HEK293 (cell line): Measurements from ENCODE around the gene COQ8B.

Experiments
- CTCF ChIA-PET: fragments of 350-600 bp; formaldehyde crosslinking; extraction: SDS; loops from one replicate; lab custom pipeline; 2021; ENCODE audit warnings: antibody characterized with exemption; lab: Yijun Ruan, JAX
- POLR2A ChIA-PET: fragments of 300-600 bp; formaldehyde crosslinking; extraction: SDS; loops from one replicate; lab custom pipeline; 2020; ENCODE audit warnings: antibody characterized with exemption, inconsistent platforms; lab: Yijun Ruan, JAX
- H3K27ac ChIP-seq: fragments of 200-500 bp; sonication (Bioruptor generic); 2 replicates; pipeline ENCODE4 v1.5.1; 2014; ENCODE audit warnings: low read depth, low read length, control low read depth, inconsistent platforms; ENCODE audit errors: extremely low read depth
- H3K36me3 ChIP-seq, 2 experiments: fragments of 200-500 bp in 1 of 2; sonication (Bioruptor generic) in 1 of 2; 1 replicate in 1 of 2; 2 replicates in 1 of 2; pipeline ENCODE4 v1.5.1; 2014 to 2017; ENCODE audit warnings: inconsistent platforms in 2 of 2, low read length in 2 of 2; ENCODE audit not compliant: control insufficient read depth in 2 of 2, insufficient read depth in 1 of 2
- H3K4me1 ChIP-seq: fragments of 200-500 bp; sonication (Bioruptor generic); 2 replicates; pipeline ENCODE4 v1.5.1; 2014; ENCODE audit warnings: mild to moderate bottlenecking, low read length, inconsistent platforms; ENCODE audit not compliant: control insufficient read depth, insufficient read depth
- H3K4me3 ChIP-seq: 2 replicates; pipeline ENCODE4 v1.5.1; 2011; ENCODE audit warnings: low read depth, mild to moderate bottlenecking, control low read depth, low read length, moderate library complexity
- H3K9me3 ChIP-seq: fragments of 200-500 bp; sonication (Bioruptor generic); 2 replicates; pipeline ENCODE4 v1.5.1; 2014; ENCODE audit warnings: low read depth, low read length, inconsistent platforms; ENCODE audit not compliant: control insufficient read depth, insufficient read depth
- SCRT2 ChIP-seq: fragments of 450-650 bp; formaldehyde crosslinking; IDR thresholded peaks from 2 replicates; pipeline ENCODE4 v1.5.1; 2016; ENCODE audit warnings: missing biosample characterization, missing genetic modification characterization
- TRIM28 ChIP-seq: IDR thresholded peaks from 2 replicates; pipeline ENCODE4 v1.6.1; 2011; ENCODE audit warnings: low read length, control low read depth, borderline replicate concordance
- ZBTB17 ChIP-seq: fragments of 450-650 bp; formaldehyde crosslinking; IDR thresholded peaks from 2 replicates; pipeline ENCODE4 v1.5.1; 2016; ENCODE audit warnings: missing biosample characterization, missing genetic modification characterization
- ZFP37 ChIP-seq: fragments of 450-650 bp; formaldehyde crosslinking; IDR thresholded peaks from 2 replicates; pipeline ENCODE4 v1.5.1; 2016; ENCODE audit warnings: missing biosample characterization, missing genetic modification characterization
- ZFP69B ChIP-seq: fragments of 450-650 bp; formaldehyde crosslinking; IDR thresholded peaks from 2 replicates; pipeline ENCODE4 v1.5.1; 2016; ENCODE audit warnings: missing biosample characterization, missing genetic modification characterization
- ZNF133 ChIP-seq: fragments of 450-650 bp; formaldehyde crosslinking; IDR thresholded peaks from 2 replicates; pipeline ENCODE4 v1.5.1; 2016; ENCODE audit warnings: missing biosample characterization, missing genetic modification characterization
- ZNF266 ChIP-seq: fragments of 450-650 bp; formaldehyde crosslinking; IDR thresholded peaks from 2 replicates; pipeline ENCODE4 v1.5.1; 2016; ENCODE audit warnings: missing biosample characterization, missing genetic modification characterization, low read depth
- ZNF394 ChIP-seq: fragments of 450-650 bp; formaldehyde crosslinking; IDR thresholded peaks from 2 replicates; pipeline ENCODE4 v1.5.1; 2016; ENCODE audit warnings: missing biosample characterization, missing genetic modification characterization, mild to moderate bottlenecking, moderate library complexity, borderline replicate concordance
- ZNF501 ChIP-seq: fragments of 450-650 bp; formaldehyde crosslinking; IDR thresholded peaks from 2 replicates; pipeline ENCODE4 v1.5.1; 2016; ENCODE audit warnings: missing biosample characterization, missing genetic modification characterization
- ZNF544 ChIP-seq: fragments of 450-650 bp; formaldehyde crosslinking; IDR thresholded peaks from 2 replicates; pipeline ENCODE4 v1.5.0; 2017; ENCODE audit warnings: missing biosample characterization, missing genetic modification characterization
- ZNF555 ChIP-seq: fragments of 450-650 bp; formaldehyde crosslinking; conservative IDR thresholded peaks from 2 replicates; pipeline ENCODE4 v1.5.1; 2017; ENCODE audit warnings: missing biosample characterization, mild to moderate bottlenecking, missing genetic modification characterization, inconsistent platforms
- ZNF658 ChIP-seq: fragments of 450-650 bp; formaldehyde crosslinking; IDR thresholded peaks from 2 replicates; pipeline ENCODE4; 2016; ENCODE audit warnings: missing biosample characterization, missing genetic modification characterization
- ZNF670 ChIP-seq: fragments of 450-650 bp; formaldehyde crosslinking; IDR thresholded peaks from 2 replicates; pipeline ENCODE4 v1.5.1; 2016; ENCODE audit warnings: missing biosample characterization, missing genetic modification characterization, low read depth
- ZNF677 ChIP-seq: fragments of 450-650 bp; IDR thresholded peaks from 2 replicates; pipeline ENCODE4 v1.5.0; 2018; ENCODE audit warnings: missing biosample characterization, mild to moderate bottlenecking, missing genetic modification characterization, moderate library complexity
- ZNF701 ChIP-seq: fragments of 450-650 bp; formaldehyde crosslinking; IDR thresholded peaks from 2 replicates; pipeline ENCODE4 v1.5.1; 2016; ENCODE audit warnings: missing biosample characterization, missing genetic modification characterization
- ZNF777 ChIP-seq: fragments of 450-650 bp; formaldehyde crosslinking; IDR thresholded peaks from 2 replicates; pipeline ENCODE4 v1.5.1; 2017; ENCODE audit warnings: missing biosample characterization, missing genetic modification characterization, borderline replicate concordance
- ZSCAN23 ChIP-seq: fragments of 450-650 bp; formaldehyde crosslinking; IDR thresholded peaks from 2 replicates; pipeline ENCODE4 v1.5.1; 2016; ENCODE audit warnings: missing biosample characterization, missing genetic modification characterization
- TF ChIP-seq, protein P1 (sequence below): fragments of 450-650 bp; formaldehyde crosslinking; IDR thresholded peaks from 2 replicates; pipeline ENCODE4 v1.5.0; 2017; ENCODE audit warnings: missing biosample characterization, missing genetic modification characterization, borderline replicate concordance
- TF ChIP-seq, protein P2 (sequence below): fragments of 450-650 bp; formaldehyde crosslinking; optimal IDR thresholded peaks from 2 replicates; pipeline ENCODE3; 2016; ENCODE audit warnings: missing biosample characterization, mild to moderate bottlenecking, missing genetic modification characterization
- TF ChIP-seq, protein P3 (sequence below): fragments of 450-650 bp; formaldehyde crosslinking; IDR thresholded peaks from 2 replicates; pipeline ENCODE4 v1.5.1; 2016; ENCODE audit warnings: missing biosample characterization, missing genetic modification characterization
- TF ChIP-seq, protein P4 (sequence below): fragments of 450-650 bp; formaldehyde crosslinking; IDR thresholded peaks from 2 replicates; pipeline ENCODE4 v1.5.1; 2016; ENCODE audit warnings: missing biosample characterization, missing genetic modification characterization
- TF ChIP-seq, protein P5 (sequence below): fragments of 450-650 bp; formaldehyde crosslinking; IDR thresholded peaks from 2 replicates; pipeline ENCODE4 v1.5.1; 2016; ENCODE audit warnings: missing biosample characterization, missing genetic modification characterization
- TF ChIP-seq, protein P6 (sequence below): fragments of 450-650 bp; formaldehyde crosslinking; IDR thresholded peaks from 2 replicates; pipeline ENCODE4 v1.5.1; 2016; ENCODE audit warnings: missing biosample characterization, missing genetic modification characterization, borderline replicate concordance

Gene COQ8B

DNA sequence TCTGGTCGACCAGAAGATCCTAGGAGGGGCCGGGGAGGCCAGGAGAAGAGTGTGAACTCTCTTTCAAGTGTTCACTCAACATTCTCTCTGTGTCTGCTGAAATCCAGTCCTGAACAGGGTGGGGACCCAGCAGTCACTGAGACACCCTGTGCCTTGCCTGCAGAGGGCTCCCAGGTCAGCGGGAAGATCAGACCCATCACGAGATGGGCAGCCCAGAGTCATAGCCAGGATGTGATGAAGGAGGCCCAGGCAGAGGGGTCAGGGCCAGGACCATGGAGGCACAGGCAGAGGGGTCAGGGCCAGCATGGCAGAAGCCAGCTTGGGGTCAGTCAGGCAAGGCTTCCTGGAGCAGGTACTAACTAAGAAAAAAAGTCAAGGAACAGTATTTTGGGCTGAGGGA, 35.6 kb downstream of the COQ8B start:
- Histone ChIP-seq H3K4me3 (no peak overlapping the region), H3K36me3 (peaks cover 63 to 66% of the 10 kb centered on the region in 2 experiments), H3K27ac (no peak overlapping the region), H3K9me3 (no peaks in the 10 kb centered on the region), H3K4me1 (no peaks in the 10 kb centered on the region)
- ChIA-PET POLR2A (no interaction called here), CTCF (interaction anchor here (0.7 kb wide), 1 partner anchor 261 kb away, joined by 3 read pairs; no protein-coding TSS in a partner anchor)
- TF ChIP-seq ZNF266 (no peak), ZNF658 (tag by site-specific recombination) (no peak), ZBTB17 (tag by site-specific recombination) (no peak), ZNF133 (no peak), ZNF555 (tag by site-specific recombination) (no peak), ZSCAN23 (tag by site-specific recombination) (no peak), ZFP37 (tag by site-specific recombination) (no peak), SCRT2 (tag by site-specific recombination) (no peak), ZNF777 (tag by site-specific recombination) (no peak), ZFP69B (tag by site-specific recombination) (no peak), ZNF677 (tag by site-specific recombination) (no peak), ZNF394 (no peak), ZNF670 (no peak), ZNF501 (no peak), ZNF544 (tag by site-specific recombination) (no peak), ZNF701 (no peak)
- TF ChIP-seq, protein P1, sequence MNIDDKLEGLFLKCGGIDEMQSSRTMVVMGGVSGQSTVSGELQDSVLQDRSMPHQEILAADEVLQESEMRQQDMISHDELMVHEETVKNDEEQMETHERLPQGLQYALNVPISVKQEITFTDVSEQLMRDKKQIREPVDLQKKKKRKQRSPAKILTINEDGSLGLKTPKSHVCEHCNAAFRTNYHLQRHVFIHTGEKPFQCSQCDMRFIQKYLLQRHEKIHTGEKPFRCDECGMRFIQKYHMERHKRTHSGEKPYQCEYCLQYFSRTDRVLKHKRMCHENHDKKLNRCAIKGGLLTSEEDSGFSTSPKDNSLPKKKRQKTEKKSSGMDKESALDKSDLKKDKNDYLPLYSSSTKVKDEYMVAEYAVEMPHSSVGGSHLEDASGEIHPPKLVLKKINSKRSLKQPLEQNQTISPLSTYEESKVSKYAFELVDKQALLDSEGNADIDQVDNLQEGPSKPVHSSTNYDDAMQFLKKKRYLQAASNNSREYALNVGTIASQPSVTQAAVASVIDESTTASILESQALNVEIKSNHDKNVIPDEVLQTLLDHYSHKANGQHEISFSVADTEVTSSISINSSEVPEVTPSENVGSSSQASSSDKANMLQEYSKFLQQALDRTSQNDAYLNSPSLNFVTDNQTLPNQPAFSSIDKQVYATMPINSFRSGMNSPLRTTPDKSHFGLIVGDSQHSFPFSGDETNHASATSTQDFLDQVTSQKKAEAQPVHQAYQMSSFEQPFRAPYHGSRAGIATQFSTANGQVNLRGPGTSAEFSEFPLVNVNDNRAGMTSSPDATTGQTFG (tag by site-specific recombination) = no peak
- TF ChIP-seq, protein P2, sequence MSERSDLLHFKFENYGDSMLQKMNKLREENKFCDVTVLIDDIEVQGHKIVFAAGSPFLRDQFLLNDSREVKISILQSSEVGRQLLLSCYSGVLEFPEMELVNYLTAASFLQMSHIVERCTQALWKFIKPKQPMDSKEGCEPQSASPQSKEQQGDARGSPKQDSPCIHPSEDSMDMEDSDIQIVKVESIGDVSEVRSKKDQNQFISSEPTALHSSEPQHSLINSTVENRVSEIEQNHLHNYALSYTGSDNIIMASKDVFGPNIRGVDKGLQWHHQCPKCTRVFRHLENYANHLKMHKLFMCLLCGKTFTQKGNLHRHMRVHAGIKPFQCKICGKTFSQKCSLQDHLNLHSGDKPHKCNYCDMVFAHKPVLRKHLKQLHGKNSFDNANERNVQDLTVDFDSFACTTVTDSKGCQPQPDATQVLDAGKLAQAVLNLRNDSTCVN (tag by site-specific recombination) = no peak
- TF ChIP-seq, protein P3, sequence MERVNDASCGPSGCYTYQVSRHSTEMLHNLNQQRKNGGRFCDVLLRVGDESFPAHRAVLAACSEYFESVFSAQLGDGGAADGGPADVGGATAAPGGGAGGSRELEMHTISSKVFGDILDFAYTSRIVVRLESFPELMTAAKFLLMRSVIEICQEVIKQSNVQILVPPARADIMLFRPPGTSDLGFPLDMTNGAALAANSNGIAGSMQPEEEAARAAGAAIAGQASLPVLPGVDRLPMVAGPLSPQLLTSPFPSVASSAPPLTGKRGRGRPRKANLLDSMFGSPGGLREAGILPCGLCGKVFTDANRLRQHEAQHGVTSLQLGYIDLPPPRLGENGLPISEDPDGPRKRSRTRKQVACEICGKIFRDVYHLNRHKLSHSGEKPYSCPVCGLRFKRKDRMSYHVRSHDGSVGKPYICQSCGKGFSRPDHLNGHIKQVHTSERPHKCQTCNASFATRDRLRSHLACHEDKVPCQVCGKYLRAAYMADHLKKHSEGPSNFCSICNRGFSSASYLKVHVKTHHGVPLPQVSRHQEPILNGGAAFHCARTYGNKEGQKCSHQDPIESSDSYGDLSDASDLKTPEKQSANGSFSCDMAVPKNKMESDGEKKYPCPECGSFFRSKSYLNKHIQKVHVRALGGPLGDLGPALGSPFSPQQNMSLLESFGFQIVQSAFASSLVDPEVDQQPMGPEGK = no peak
- TF ChIP-seq, protein P4, sequence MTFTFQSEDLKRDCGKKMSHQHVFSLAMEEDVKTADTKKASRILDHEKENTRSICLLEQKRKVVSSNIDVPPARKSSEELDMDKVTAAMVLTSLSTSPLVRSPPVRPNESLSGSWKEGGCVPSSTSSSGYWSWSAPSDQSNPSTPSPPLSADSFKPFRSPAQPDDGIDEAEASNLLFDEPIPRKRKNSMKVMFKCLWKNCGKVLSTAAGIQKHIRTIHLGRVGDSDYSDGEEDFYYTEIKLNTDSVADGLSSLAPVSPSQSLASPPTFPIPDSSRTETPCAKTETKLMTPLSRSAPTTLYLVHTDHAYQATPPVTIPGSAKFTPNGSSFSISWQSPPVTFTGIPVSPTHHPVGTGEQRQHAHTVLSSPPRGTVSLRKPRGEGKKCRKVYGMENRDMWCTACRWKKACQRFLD (tag by site-specific recombination) = no peak

DNA sequence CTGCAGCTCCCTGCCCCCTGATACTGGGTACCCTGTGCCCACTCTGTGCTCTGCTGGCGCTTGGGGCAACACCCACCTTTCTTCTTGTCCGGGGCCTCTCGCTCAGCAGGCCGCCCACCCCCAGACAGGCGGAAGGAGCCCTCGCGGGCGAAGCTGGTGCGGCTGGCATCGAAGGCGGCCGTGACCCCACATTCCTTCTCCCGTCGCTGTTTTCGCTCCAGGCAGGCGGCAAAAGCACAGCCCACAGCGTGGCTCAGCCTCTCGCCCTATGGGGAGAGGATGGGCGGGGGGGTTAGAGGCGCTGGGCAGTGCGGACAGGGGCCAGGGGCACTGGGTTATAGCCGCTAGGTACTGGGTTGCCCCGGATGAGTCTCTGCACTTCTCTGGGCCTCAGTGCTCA, 39.5 kb downstream of the COQ8B start:
- ChIA-PET CTCF (interaction anchor here (0.5 to 1.0 kb wide), 2 partner anchors 42 to 66 kb away, joined by 4 read pairs; no protein-coding TSS in a partner anchor), POLR2A (no interaction called here)
- Histone ChIP-seq H3K36me3 (peaks cover 71 to 90% of the 10 kb centered on the region in 2 experiments), H3K27ac (no peak overlapping the region), H3K4me3 (no peak overlapping the region), H3K9me3 (no peaks in the 10 kb centered on the region; the same call in 1 of the 2 replicates), H3K4me1 (peaks cover 3% of the 10 kb centered on the region; the same call in 1 of the 2 replicates)
- TF ChIP-seq TRIM28 (no peak), ZNF266 (no peak)
- TF ChIP-seq, protein P5, sequence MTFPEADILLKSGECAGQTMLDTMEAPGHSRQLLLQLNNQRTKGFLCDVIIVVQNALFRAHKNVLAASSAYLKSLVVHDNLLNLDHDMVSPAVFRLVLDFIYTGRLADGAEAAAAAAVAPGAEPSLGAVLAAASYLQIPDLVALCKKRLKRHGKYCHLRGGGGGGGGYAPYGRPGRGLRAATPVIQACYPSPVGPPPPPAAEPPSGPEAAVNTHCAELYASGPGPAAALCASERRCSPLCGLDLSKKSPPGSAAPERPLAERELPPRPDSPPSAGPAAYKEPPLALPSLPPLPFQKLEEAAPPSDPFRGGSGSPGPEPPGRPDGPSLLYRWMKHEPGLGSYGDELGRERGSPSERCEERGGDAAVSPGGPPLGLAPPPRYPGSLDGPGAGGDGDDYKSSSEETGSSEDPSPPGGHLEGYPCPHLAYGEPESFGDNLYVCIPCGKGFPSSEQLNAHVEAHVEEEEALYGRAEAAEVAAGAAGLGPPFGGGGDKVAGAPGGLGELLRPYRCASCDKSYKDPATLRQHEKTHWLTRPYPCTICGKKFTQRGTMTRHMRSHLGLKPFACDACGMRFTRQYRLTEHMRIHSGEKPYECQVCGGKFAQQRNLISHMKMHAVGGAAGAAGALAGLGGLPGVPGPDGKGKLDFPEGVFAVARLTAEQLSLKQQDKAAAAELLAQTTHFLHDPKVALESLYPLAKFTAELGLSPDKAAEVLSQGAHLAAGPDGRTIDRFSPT (tag by site-specific recombination) = 0 out of 2 replicates have a peak, but pooled peaks have one; percentile 30
- TF ChIP-seq, protein P6, sequence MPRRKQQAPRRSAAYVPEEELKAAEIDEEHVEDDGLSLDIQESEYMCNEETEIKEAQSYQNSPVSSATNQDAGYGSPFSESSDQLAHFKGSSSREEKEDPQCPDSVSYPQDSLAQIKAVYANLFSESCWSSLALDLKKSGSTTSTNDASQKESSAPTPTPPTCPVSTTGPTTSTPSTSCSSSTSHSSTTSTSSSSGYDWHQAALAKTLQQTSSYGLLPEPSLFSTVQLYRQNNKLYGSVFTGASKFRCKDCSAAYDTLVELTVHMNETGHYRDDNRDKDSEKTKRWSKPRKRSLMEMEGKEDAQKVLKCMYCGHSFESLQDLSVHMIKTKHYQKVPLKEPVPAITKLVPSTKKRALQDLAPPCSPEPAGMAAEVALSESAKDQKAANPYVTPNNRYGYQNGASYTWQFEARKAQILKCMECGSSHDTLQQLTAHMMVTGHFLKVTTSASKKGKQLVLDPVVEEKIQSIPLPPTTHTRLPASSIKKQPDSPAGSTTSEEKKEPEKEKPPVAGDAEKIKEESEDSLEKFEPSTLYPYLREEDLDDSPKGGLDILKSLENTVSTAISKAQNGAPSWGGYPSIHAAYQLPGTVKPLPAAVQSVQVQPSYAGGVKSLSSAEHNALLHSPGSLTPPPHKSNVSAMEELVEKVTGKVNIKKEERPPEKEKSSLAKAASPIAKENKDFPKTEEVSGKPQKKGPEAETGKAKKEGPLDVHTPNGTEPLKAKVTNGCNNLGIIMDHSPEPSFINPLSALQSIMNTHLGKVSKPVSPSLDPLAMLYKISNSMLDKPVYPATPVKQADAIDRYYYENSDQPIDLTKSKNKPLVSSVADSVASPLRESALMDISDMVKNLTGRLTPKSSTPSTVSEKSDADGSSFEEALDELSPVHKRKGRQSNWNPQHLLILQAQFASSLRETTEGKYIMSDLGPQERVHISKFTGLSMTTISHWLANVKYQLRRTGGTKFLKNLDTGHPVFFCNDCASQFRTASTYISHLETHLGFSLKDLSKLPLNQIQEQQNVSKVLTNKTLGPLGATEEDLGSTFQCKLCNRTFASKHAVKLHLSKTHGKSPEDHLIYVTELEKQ (tag by site-specific recombination) = no peak
